Measurements from ENCODE around the gene AP2S1.

AP2S1 gene

GRCh38 chr19:46863818-46864629 is 13.4 kb upstream of the AP2S1 start (continued):
- TF ChIP-seq ZNF692 (tag by site-specific recombination; IDR thresholded peaks at IDR 0.05) (peak; percentile 47; the same call in 1 of the 2 replicates), KLF10 (tag by site-specific recombination; IDR thresholded peaks at IDR 0.05) (peak; percentile 74; the same call in 1 of the 2 replicates)

- no peaks in the 10 kb centered on the region for H3K9me3 ChIP-seq (ENCODE audit: control insufficient read depth, insufficient read depth, low read depth, low read length)
- peaks cover 44% of the 10 kb centered on the region for H3K4me1 ChIP-seq (ENCODE audit: control insufficient read depth, insufficient read depth, low read length)
- CTCF ChIA-PET, result interaction anchor here (0.6 to 1.6 kb wide), 11 partner anchors 10 to 378 kb away, joined by 3 to 6 read pairs (median 4); partner anchors contain the start of gene AP2S1
- TF ChIP-seq ZNF266 (tag by site-specific recombination; IDR thresholded peaks at IDR 0.05; ENCODE audit: low read depth), result no peak
- peak; percentile 98 for TF ChIP-seq ZBTB17 (tag by site-specific recombination; IDR thresholded peaks at IDR 0.05)
- TF ChIP-seq ZNF514 (tag by site-specific recombination; IDR thresholded peaks at IDR 0.05), result no peak
- no peak for TF ChIP-seq YY1 (tag by site-specific recombination; IDR thresholded peaks at IDR 0.05)
- 0 out of 2 replicates have a peak, but pooled peaks have one; percentile 32 for TF ChIP-seq ZNF596 (tag by site-specific recombination; IDR thresholded peaks at IDR 0.05)
- peak; percentile 13; the same call in 1 of the 2 replicates for TF ChIP-seq ZBTB48 (tag by site-specific recombination; IDR thresholded peaks at IDR 0.05)
- TF ChIP-seq ZNF366 (tag by site-specific recombination; conservative IDR thresholded peaks at IDR 0.05), result peak; percentile 42
- peak; percentile 88 for TF ChIP-seq ZNF398 (tag by site-specific recombination; IDR thresholded peaks at IDR 0.05)
- 0 out of 2 replicates have a peak, but pooled peaks have one; percentile 31 for TF ChIP-seq ZNF488 (tag by site-specific recombination; IDR thresholded peaks at IDR 0.05)
- peak; percentile 53 for TF ChIP-seq PRDM1 (tag by site-specific recombination; IDR thresholded peaks at IDR 0.05)
- TF ChIP-seq ZNF433 (tag by site-specific recombination; IDR thresholded peaks at IDR 0.05; ENCODE audit: low read depth), result no peak
- 0 out of 2 replicates have a peak, but pooled peaks have one; percentile 15 for TF ChIP-seq ZBTB8A (tag by site-specific recombination; IDR thresholded peaks at IDR 0.05)
- TF ChIP-seq MZF1 (tag by site-specific recombination; IDR thresholded peaks at IDR 0.05; ENCODE audit: borderline replicate concordance), result peak; percentile 73
- no peaks in the 10 kb centered on the region for H3K36me3 ChIP-seq (ENCODE audit: control insufficient read depth in 2 of 2, insufficient read depth in 1 of 2, low read length in 2 of 2)
- POLR2A ChIA-PET, result interaction anchor here (0.6 to 1.8 kb wide), 8 partner anchors 12 to 1778 kb away, joined by 3 to 7 read pairs (median 4); partner anchors contain the start of gene AP2S1
- H3K27ac ChIP-seq (ENCODE audit: extremely low read depth, low read depth, low read length), result peak overlapping the region; percentile 63
- peak overlapping the region; percentile 76 for H3K4me3 ChIP-seq (ENCODE audit: low read depth, low read length)
These were observed 12.5 kb upstream of the AP2S1 start for GRCh38 chr19:46862974-46863632.

GRCh38 chr19:46862503-46862834 is 11.8 kb upstream of the AP2S1 start:
- ChIA-PET CTCF (interaction anchor here (0.6 to 1.3 kb wide), 4 partner anchors 96 to 378 kb away, joined by 3 to 5 read pairs (median 4); no protein-coding TSS in a partner anchor), POLR2A (interaction anchor here (0.6 to 1.8 kb wide), 5 partner anchors 16 to 149 kb away, joined by 3 to 7 read pairs (median 3); no protein-coding TSS in a partner anchor)
- Histone ChIP-seq H3K4me1 (ENCODE audit: control insufficient read depth, insufficient read depth, low read length) (peaks cover 42% of the 10 kb centered on the region), H3K4me3 (ENCODE audit: low read depth, low read length) (peak overlapping the region; percentile 76), H3K27ac (ENCODE audit: extremely low read depth, low read depth, low read length) (peak overlapping the region; percentile 99; the same call in 1 of the 2 replicates), H3K9me3 (ENCODE audit: control insufficient read depth, insufficient read depth, low read depth, low read length) (no peaks in the 10 kb centered on the region), H3K36me3 (ENCODE audit: control insufficient read depth in 2 of 2, insufficient read depth in 1 of 2, low read length in 2 of 2) (no peaks in the 10 kb centered on the region)
- TF ChIP-seq PRDM1 (tag by site-specific recombination; IDR thresholded peaks at IDR 0.05) (0 out of 2 replicates have a peak, but pooled peaks have one; percentile 5), ZNF146 (tag by site-specific recombination; IDR thresholded peaks at IDR 0.05) (no peak), ZNF398 (tag by site-specific recombination; IDR thresholded peaks at IDR 0.05) (peak; percentile 50; the same call in 1 of the 2 replicates), REST (tag by site-specific recombination; IDR thresholded peaks at IDR 0.05) (peak; percentile 89), GLIS1 (tag by site-specific recombination; IDR thresholded peaks at IDR 0.05) (no peak; the same call in 1 of the 2 replicates)

Measured in HEK293 (cell line).